LNCaP clone FGC (cell line): Measurements from ENCODE around the gene STX19.

Source experiments
- DNase-seq: peaks from one replicate; pipeline ENCODE4 v3.0.0-alpha.2; 2011; ENCODE audit warnings: low read depth
- H3K4me3 ChIP-seq: 2 replicates; pipeline ENCODE4 v1.5.1; 2011; ENCODE audit warnings: mild to moderate bottlenecking, low read depth, low read length, control low read depth
- CTCF ChIP-seq: IDR thresholded peaks from 2 replicates; pipeline ENCODE4 v1.5.1; 2012; ENCODE audit warnings: mild to moderate bottlenecking; ENCODE audit not compliant: control insufficient read depth, insufficient read depth; ENCODE audit errors: extremely low read depth

Gene STX19

GRCh38 chr3:94024385-94024784 is 4.0 kb downstream of the STX19 start:
- TF ChIP-seq CTCF: no peak
- H3K4me3 ChIP-seq: no peak overlapping the region; the same call in 1 of the 2 replicates
- no peak for DNase-seq

- no peak for DNase-seq
- TF ChIP-seq CTCF: no peak
- no peak overlapping the region for H3K4me3 ChIP-seq
These were observed 8.1 kb downstream of the STX19 start for GRCh38 chr3:94020293-94020692.

DNA sequence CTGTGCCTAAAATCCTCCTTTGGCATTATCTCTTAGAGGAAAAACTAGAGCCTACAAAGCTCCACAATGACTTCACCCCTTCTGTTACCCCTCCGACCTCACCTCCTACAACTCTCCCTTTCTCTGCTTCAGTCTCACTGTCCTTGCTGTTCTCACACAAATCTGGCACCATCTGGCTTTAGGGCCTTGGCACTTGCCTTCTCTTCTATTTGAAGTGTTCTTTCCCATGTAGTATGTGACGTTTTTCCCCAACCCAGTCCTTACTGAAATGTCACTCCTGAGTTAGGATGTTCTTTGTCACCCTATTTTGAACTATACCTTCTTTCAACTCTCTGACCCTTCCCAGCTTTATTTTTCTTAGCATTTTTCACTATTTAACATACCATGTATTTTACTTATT is 8.7 kb downstream of the STX19 start:
- no peak for TF ChIP-seq CTCF
- H3K4me3 ChIP-seq: no peak overlapping the region
- DNase-seq: no peak

GRCh38 chr3:94015025-94015424 is 13.4 kb downstream of the STX19 start:
- no peak for TF ChIP-seq CTCF
- no peak for DNase-seq
- H3K4me3 ChIP-seq: no peak overlapping the region

- no peak for DNase-seq
- H3K4me3 ChIP-seq: no peak overlapping the region
- no peak for TF ChIP-seq CTCF
These were observed 16.2 kb downstream of the STX19 start for GRCh38 chr3:94012185-94012584.

GRCh38 chr3:94011233-94011711 is 17.1 kb downstream of the STX19 start:
- H3K4me3 ChIP-seq: no peak overlapping the region
- DNase-seq: no peak
- TF ChIP-seq CTCF: no peak

DNA sequence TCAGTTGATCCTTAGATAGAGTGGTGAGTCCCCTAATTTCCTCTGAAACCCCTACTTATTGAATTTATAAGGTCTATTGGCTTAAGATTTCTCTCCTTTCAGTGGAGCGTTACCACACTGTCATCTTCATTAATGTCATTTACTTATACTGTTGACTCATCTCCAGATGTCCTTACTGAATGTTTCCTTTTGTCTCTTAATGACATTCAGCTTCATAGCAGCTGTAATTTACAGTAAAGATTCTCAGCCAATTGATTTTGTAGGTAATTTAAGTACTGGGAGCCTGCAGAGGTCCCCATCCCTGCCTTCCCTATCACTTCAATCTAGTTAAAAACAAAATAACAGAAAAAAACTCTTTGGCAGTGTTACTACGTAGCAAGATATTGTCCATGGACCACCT is 18.8 kb downstream of the STX19 start:
- DNase-seq: no peak
- no peak overlapping the region for H3K4me3 ChIP-seq
- no peak for TF ChIP-seq CTCF
